GM21390 (cell line): ENCODE data around the gene TNFRSF19.

Experiments
- ATAC-seq: cut with Tn5 transposase; IDR thresholded peaks from one replicate; pipeline ENCODE4 v1.9.1; 2021; ENCODE audit not compliant: unreplicated experiment

TNFRSF19 gene

DNA sequence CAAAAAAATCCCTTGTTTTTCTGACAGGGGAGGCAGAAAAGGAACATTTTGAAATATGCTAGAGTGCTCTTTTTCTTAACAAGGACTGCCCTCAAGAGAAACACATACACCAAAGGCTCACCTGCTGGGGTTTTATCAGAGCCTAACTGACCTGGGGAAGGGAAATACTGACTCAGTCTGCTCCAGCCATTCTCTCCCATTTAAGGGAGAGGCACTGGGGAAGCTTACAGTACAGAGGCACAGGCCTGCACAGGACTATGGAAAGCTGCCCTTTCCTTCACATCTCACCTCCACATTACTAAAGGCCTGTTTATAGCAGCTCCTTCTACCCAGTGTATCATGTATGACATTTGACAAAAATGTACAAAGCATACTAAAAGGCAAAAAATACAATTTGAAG is 30.3 kb downstream of the TNFRSF19 start:
- ATAC-seq: no peak

DNA sequence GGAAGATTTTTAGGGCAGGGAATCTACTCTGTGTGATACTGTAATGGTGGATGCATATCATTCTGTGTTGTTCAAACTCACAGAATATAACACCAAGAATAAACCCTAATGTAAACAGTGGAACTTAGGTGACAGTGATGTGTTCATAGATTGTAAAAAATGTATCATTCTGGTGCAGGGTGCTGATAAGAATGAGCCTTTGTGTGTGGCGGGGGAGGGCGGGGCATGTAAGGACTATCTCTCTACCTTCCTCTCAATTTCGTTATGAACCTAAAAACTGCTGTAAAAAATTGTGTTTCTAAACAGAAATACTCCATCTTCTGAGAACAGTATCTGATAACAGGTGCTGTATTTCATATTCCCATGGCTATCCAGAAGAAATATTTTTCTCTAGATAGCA is 35.6 kb downstream of the TNFRSF19 start:
- no peak for ATAC-seq

DNA sequence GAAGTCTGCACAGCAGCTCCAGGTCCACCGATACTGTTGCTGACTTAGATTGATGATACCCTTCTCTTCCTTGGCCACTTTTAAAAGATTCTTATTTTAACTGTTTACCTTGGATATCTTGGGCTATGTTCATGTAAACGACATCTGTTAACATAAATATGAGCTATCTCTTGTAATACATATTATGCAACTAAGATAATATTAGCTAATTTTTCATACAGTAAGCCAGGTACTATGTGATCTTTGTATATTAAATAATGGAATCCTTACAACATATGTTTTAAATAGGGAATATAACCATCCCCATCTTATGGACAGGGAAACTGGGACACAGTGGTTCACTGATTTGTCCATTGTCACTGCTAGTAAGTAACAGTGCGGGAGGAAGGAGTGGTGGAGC is 37.9 kb downstream of the TNFRSF19 start:
- no peak for ATAC-seq

DNA sequence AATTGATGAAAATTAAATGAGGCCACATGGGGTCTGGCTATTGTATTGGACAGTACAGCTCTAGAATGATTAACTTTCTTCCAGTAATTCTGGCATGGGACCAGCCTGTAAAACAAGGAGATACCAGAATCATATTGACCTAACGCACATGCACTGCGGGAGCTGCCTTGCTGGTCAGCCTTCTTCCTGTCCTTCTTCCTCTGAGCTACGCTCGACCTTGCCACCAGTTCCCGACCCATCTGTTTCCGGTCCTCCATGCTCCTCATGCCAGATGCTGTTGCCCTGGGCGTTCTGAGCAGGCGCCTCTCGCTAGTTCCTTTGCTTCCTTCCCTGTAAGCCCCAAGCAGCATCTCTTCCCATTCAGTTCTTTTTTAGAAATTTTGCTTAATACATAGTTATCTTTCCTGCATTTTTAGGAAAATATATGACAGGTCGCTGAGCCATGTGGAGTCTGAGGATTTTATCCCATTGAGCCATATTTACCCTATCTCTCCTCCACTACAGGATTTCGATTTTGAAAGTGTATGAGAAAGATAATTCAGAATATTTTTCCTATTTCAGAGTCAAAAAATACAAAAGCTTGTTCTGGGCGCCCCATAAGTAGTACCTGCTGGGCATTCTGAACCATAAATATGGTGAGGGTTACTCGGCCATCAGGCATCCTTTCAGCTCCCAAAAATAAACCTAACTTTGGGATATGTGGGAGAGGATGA is 38.6 kb downstream of the TNFRSF19 start:
- ATAC-seq: peak; percentile 14

DNA sequence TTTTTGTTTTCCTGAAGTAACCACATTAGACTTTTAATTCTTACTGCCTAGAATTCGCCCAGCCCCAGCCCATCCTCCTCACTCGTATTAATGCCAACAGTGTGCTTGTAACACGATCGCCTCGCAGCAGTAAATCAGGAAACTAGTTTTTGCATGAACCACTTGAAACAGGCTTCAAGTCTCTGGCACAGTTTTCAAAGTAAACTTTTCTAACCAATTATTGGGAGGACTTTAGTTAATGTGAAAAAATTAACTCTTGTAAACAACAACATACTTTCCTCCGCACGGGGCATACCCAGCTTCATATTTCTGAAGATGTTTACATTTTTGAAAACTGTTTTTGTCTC is 39.2 kb downstream of the TNFRSF19 start:
- ATAC-seq: peak; percentile 46

DNA sequence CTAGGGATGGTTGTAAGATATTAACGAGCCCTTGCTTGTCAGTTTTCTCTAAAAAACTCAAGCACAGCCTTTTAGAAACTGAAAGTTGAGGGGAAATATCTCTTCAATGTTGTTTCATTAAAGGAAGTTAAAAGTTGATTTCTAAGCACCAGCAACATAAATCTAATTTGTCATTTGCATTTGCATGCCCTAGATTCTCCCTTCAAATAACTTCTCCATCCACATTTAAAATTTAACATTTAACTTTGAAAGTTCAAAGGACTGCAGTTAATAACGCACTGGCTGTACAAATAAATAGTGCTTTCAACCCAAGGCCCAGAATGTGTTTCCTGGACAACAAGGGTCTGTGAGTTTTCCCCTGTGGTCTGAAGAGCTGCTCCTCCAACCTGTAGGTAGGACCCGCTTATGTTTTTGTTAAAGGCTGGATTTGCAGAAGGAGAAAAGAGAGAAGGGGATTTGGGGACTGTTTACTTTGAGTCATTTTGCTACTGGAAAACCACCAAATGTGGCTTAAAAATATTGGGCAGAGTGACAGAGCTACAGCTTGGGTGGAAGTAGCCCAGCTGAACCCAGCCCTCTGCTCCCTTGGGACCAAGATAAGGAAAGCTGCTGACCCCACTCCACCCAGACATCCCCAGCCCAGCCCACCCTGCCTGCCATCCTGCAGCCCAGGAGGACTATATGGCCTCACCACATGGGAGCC is 39.8 kb downstream of the TNFRSF19 start:
- no peak for ATAC-seq

DNA sequence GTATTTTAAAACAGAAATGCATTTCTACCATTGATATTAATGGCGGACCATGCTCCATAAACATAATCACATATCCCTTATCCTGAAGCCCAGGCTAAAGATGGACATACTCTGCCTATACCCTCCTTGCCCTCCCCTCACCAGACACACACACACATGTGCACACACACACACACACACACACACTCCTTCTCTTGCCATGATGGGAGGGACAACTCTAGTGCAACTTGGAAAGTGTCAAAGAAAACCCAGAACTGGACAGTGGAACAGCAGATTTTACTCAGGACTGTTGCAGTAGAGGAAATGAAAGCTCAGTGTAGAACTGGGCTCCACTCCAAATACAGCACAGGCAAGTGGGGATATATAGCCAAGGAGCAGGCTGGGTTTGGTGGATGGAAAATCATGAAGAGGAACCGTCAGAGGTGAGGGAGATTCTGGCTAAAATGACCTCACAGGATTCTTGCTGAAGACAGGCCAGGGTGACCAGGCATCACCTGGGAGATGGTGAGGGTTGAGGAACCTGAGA is 40.8 kb downstream of the TNFRSF19 start:
- no peak for ATAC-seq

DNA sequence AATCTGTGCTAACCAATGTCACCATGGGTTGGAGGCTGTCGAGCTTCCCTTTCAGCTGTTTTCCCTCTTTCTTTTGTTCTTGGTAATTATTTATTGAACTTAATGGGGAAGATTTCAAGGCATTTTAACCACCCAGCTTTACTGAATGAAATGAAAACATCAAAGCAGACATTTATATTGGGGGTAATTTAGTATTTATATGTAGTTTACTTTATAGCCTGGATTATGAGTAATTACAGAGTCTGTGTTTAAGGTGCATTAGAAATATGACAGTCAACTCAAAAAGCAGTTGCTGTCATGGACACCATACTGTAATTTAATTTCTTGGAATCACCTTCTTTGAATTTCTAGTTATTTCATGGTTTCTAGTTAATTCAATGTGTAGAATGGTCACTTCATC is 42.0 kb downstream of the TNFRSF19 start:
- ATAC-seq: no peak

DNA sequence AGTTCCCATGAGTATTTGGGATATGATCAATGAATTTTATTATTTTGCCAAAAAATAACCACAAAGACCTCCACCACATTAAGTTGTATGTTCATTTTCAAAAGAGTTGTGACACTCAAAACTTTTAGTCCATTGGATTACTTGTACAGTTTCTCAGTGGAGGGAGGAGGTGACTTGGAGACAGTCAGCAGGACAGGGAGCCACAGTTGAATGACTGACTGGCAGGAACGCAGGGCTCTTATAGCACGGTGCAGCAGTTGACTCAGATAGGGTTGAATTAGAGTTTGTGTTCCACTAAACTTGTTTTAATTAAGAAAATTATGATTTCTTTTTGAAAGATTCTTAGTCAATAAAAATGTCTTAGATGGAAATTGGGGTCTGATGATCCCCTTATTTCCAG is 42.5 kb downstream of the TNFRSF19 start:
- ATAC-seq: no peak

DNA sequence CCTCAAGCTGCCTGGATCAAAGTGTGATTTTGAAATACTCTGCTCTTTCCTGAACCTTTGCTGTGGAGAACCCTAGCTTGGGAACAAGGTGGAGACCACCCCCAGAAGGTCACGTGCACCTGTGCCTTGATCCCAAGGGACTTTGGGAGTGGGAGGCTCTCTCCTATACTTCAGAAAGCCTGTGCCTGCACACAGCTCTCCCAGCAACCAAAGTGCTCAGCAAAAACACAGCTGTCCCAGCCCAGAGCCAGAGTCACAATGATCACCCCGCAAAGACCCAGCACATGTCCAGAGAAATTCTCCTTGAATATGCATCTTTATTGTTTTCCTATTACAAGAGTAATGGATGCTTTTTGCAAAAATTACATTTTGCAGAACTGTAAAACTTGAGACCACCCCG is 43.4 kb downstream of the TNFRSF19 start:
- ATAC-seq: no peak

DNA sequence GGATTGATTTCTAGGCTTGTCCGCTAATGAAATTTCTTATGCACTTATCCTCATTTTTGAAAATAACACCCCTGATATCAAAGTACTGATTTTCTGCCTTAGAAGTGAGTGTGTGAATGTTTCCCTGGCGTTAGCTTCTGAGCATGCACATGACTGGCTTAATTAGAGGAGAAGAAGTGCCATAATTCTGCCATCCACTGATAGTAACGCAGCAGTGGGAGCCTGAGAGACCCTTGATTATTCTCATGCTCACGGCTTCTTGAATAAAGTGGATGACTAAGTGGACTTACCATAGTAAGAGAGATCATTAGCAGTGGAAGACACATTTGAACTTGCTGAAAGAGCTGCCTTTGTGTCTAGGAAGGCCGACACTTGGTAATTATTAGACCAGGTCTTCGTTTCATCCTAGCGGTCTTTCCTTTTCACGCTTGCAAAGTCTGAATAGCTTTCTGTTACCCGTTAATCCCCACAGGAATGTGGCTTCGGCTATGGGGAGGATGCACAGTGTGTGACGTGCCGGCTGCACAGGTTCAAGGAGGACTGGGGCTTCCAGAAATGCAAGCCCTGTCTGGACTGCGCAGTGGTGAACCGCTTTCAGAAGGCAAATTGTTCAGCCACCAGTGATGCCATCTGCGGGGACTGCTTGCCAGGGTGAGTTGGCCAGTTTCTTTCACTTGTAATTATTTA is 45.3 kb downstream of the TNFRSF19 start:
- no peak for ATAC-seq

DNA sequence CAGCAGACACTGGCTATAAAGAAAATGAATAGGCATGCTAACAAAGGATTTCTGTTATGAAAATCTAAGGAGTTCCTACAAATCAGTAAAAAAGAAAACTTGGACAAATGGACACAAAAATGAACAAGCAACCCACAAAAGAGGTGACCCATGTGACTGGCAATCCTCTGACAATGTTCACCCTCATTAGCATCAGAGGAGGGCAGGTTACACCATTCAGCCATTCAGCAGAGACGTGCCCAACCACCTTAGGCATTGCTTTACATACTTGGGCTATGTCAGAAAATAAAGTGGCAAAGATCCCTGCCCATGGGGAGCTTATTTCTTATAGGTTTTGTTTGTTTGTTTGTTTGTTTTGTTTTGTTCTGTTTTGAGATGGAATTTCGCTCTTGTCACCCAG is 46.0 kb downstream of the TNFRSF19 start:
- no peak for ATAC-seq

DNA sequence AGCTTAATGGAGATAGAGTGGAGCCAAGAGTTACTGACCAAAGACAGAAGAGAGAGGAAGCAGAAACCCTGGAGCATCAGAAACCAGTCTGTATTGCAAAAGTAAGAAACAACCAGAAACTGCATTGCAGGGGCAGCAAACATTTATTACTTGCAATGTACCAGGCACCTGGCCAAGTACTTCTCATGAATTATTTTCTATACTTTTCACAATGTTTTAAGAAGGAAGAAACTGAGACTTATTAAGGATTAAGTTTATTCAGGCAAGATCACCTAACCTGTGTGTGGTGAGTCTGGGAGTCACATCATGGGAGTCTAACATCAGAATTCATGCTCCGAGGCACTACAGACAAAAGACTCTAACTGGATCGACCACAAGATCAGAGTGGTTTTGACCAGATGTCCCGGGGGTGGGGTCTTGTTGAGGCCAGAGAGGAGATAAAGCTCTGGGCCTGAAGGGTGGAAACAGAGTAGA is 47.4 kb downstream of the TNFRSF19 start:
- ATAC-seq: no peak

DNA sequence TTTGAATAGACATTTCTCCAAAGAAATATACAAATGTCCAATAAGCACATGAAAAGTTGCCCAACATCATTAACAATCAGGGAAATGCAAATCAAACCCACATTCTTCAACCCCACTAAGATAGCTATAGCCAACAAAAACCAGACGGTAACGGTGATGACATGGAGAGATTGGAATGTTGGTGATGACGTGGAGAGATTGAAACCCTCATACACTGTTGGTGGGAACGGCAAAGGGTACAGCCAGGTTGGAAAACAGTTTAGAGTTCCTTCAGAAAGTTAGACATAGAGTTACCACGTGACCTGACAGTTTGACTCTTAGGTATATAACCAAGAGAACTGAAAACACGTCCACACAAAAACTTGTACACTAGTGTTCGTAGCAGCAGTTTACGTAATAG is 48.1 kb downstream of the TNFRSF19 start:
- no peak for ATAC-seq

DNA sequence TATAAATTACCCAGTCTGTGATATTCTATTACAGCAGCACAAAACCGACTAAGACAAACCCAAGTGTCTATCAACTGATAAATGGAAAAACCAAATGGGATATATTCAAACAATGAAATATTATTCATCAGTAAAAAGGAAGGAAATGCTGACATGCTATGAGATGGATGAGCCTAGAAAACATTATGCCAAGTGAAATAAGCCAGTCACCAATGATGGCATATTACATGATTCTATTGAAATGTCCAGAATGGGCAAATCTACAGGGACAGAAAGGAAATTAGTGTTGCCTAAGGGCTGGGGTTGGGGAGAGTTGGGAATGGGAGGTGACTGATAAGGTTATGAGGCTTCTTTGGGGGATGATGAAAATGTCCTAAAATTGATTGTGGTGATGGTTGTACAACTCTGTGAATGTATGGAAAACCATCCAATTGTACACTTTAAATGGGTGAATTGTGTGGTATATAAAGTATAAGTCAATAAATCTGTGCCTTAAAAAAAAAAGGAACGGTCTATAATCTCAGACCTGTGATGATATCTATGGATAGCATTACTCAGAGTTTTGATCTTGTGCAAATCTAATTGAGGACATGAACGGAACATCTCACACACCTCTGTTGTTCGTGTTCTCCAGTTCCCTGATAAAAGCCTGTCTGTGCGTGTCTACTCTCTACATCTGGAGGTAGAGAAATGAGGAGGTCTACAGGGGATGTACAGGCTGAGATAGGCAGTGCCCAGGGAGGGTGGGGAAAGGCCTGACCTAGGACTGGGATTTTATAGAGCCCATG is 49.0 kb downstream of the TNFRSF19 start:
- no peak for ATAC-seq

DNA sequence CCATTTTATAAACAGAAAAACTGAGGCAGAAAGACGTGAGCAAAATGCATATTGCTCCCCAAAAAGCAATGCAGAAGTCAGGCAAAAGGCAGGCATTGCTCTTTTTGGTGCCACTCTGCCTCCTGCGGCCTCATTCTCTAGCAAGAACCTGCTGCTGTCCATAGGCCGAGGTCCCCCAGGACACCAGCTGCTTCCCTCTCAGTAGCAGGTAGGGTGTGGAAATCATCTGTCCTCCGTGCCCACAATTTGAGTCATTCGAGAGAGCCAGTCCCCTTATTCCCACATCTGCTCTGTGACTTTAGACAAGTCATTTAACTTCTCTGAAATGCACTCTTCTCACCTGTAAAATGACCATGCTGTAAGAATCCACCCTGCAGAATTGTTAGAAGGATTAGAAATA is 50.0 kb downstream of the TNFRSF19 start:
- no peak for ATAC-seq

DNA sequence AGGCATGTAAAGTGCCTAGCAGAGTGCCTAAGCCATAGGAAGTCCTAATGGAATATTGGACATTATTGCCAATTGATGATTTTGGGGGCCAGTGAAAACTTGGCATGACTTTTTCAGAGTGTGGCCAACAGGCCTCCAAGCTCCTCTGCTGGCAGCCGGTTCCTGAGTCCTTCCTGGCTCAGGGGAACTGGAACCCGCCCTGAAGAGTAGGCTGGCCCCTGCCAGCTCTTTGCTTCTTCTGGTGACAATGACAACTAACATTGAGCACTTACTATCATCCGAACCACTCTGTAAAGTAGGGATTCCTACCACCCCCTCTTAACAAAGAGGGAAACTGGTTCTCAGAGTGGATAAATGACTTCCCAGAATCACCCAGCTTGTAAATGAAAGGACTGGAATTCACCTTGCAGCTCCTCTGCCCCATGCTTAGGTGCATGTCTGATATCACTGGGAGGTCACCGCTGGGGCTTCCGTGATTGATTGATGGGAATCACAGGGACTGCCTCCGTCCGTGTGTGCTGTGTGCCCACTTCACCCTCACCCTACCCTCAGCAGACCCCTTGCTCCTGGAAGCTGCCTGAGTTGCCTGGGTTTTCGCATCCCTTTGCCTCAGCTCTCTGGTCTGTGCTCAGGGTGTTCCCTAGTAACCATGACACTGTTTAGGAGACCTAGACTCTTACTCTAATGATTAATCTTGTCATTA is 50.6 kb downstream of the TNFRSF19 start:
- ATAC-seq: no peak

DNA sequence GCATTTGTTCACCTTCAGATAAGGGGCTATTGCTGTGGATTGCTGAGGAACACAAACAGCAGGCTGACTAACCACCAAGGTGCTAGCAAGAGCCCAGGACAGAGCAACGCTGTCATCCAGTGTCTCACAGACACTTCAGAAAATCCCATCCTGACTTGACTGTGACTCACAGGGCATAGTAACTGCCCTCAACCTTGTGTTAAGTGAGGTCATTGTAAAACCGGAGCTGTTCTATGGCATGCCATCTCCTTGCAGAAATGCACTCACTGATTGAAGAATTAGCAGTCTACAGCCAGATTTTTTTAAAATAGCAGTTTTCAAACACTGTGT is 51.1 kb downstream of the TNFRSF19 start:
- peak; percentile 50 for ATAC-seq

DNA sequence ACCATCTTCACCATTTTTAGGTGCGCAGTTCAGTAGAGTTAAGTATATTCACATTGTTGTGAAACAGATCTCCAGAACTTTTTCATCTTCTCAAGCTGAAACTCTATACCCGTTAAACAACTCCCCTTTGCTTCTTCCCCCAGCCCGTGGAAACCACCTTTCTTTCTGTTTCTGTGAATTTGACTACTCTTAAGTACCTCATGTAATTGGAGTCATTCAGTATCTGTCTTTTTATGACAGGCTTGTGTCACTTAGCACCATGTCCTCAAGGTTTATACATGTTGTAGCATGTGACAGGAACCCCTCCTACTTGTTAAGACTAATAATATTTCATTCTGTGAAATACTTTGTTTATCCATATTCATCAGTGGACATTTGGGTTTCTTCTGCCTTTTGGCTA is 52.8 kb downstream of the TNFRSF19 start:
- ATAC-seq: peak; percentile 54

DNA sequence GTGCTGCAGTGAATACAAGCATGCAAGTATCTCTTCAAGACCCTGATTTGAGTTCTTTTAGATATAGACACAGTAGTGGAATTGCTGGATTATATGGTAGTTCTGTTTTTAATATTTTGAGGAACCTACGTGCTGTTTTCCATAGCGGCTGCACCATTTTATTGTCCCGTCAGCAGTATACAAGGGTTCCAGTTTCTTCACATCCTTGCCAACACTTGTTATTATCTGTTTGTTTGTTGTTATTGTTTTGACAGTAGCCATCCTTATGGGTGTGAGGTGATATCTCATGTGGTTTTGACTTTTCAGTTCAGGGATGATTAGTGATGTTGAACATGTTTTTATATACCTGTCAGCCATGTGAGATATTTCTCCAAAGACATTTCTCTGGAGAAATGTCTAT is 53.2 kb downstream of the TNFRSF19 start:
- ATAC-seq: no peak

DNA sequence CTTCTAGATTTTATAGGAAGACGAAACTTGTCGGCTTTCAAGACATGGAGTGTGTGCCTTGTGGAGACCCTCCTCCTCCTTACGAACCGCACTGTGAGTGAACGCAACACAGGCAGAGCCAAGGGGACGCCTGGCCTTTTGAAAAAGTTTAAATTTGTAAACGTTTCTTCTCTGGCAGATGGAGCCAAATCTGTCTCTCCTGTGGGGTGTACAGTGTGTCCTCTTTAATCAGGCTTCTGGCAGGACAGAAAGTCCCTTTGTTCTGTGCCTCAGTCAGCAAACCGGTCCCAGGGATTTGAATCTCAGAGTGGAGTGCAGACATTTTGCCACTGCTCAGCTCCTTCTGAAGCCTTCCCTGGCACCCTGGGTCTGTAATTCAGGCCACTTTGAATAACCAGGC is 56.5 kb downstream of the TNFRSF19 start:
- ATAC-seq: no peak
